Measurements from ENCODE around the gene PSMF1. TPM values are rescaled to one million over a fixed set of nuclear protein-coding genes. Genes with fewer than 3 reads are reported as not detected.

PSMF1 gene
- total RNA-seq, 1 experiment from 2014 or later = 26.3 TPM

GRCh38 chr20:1112908-1113307 is 5.5 kb upstream of the PSMF1 start:
- H3K79me2 ChIP-seq (ENCODE audit: low read length) = peaks cover 3% of the 10 kb centered on the region; the same call in 1 of the 2 replicates
- H2AFZ ChIP-seq (ENCODE audit: low read length) = no peak overlapping the region
- no peaks in the 10 kb centered on the region for H3K9me3 ChIP-seq (ENCODE audit: low read length)
- H3K4me2 ChIP-seq (ENCODE audit: low read depth, low read length, poor library complexity, severe bottlenecking) = no peak overlapping the region
- no peak overlapping the region for H3K9ac ChIP-seq (ENCODE audit: low read length)
- no peak overlapping the region for H3K27ac ChIP-seq (ENCODE audit: low read length)
- H3K36me3 ChIP-seq (ENCODE audit: insufficient read depth, low read length) = no peaks in the 10 kb centered on the region
- no peak overlapping the region for H3K4me3 ChIP-seq (ENCODE audit: low read length)
- DNase-seq = no peak
- no peaks in the 10 kb centered on the region for H3K9me2 ChIP-seq (replicated peaks; ENCODE audit: insufficient read depth, low read length)
- peaks cover 16% of the 10 kb centered on the region for H3K4me1 ChIP-seq (ENCODE audit: low read length)
- H3K27me3 ChIP-seq (ENCODE audit: low read length) = no peaks in the 10 kb centered on the region
- H4K20me1 ChIP-seq (ENCODE audit: insufficient read depth, low read depth, low read length) = no peaks in the 10 kb centered on the region

- peak overlapping the region; percentile 30; the same call in 1 of the 2 replicates for H3K27ac ChIP-seq (ENCODE audit: low read length)
- H3K9me3 ChIP-seq (ENCODE audit: low read length) = no peaks in the 10 kb centered on the region
- H3K36me3 ChIP-seq (ENCODE audit: insufficient read depth, low read length) = peaks cover 4% of the 10 kb centered on the region; the same call in 1 of the 2 replicates
- peaks cover 8% of the 10 kb centered on the region; the same call in 1 of the 2 replicates for H4K20me1 ChIP-seq (ENCODE audit: insufficient read depth, low read depth, low read length)
- H3K27me3 ChIP-seq (ENCODE audit: low read length) = no peaks in the 10 kb centered on the region
- H2AFZ ChIP-seq (ENCODE audit: low read length) = peak overlapping the region; percentile 85
- H3K79me2 ChIP-seq (ENCODE audit: low read length) = peaks cover 50% of the 10 kb centered on the region
- peaks cover 46% of the 10 kb centered on the region for H3K4me1 ChIP-seq (ENCODE audit: low read length)
- no peak for DNase-seq
- no peaks in the 10 kb centered on the region for H3K9me2 ChIP-seq (replicated peaks; ENCODE audit: insufficient read depth, low read length)
- H3K4me2 ChIP-seq (ENCODE audit: low read depth, low read length, poor library complexity, severe bottlenecking) = peak overlapping the region; percentile 97
- H3K4me3 ChIP-seq (ENCODE audit: low read length) = peak overlapping the region; percentile 90
- H3K9ac ChIP-seq (ENCODE audit: low read length) = peak overlapping the region; percentile 84
These were observed 432 bp upstream of the PSMF1 start for GRCh38 chr20:1118004-1118335.

GRCh38 chr20:1119128-1119505 is 715 bp downstream of the PSMF1 start:
- DNase-seq = peak; percentile 48
- peak overlapping the region; percentile 93 for H3K4me2 ChIP-seq (ENCODE audit: low read depth, low read length, poor library complexity, severe bottlenecking)
- peak overlapping the region; percentile 87 for H3K9ac ChIP-seq (ENCODE audit: low read length)
- no peaks in the 10 kb centered on the region for H3K9me3 ChIP-seq (ENCODE audit: low read length)
- no peaks in the 10 kb centered on the region for H3K27me3 ChIP-seq (ENCODE audit: low read length)
- H3K4me1 ChIP-seq (ENCODE audit: low read length) = peaks cover 43% of the 10 kb centered on the region
- no peak overlapping the region for H2AFZ ChIP-seq (ENCODE audit: low read length)
- peaks cover 13% of the 10 kb centered on the region; the same call in 1 of the 2 replicates for H3K36me3 ChIP-seq (ENCODE audit: insufficient read depth, low read length)
- peak overlapping the region; percentile 60; the same call in 1 of the 2 replicates for H3K27ac ChIP-seq (ENCODE audit: low read length)
- no peaks in the 10 kb centered on the region for H3K9me2 ChIP-seq (replicated peaks; ENCODE audit: insufficient read depth, low read length)
- peak overlapping the region; percentile 90 for H3K4me3 ChIP-seq (ENCODE audit: low read length)
- H3K79me2 ChIP-seq (ENCODE audit: low read length) = peaks cover 62% of the 10 kb centered on the region
- H4K20me1 ChIP-seq (ENCODE audit: insufficient read depth, low read depth, low read length) = peaks cover 8% of the 10 kb centered on the region; the same call in 1 of the 2 replicates

- Histone ChIP-seq H3K27ac (ENCODE audit: low read length) (no peak overlapping the region), H3K9ac (ENCODE audit: low read length) (peak overlapping the region; percentile 87), H4K20me1 (ENCODE audit: insufficient read depth, low read depth, low read length) (peaks cover 8% of the 10 kb centered on the region; the same call in 1 of the 2 replicates), H3K4me2 (ENCODE audit: low read depth, low read length, poor library complexity, severe bottlenecking) (peak overlapping the region; percentile 93), H2AFZ (ENCODE audit: low read length) (no peak overlapping the region), H3K4me3 (ENCODE audit: low read length) (peak overlapping the region; percentile 90), H3K9me3 (ENCODE audit: low read length) (no peaks in the 10 kb centered on the region), H3K27me3 (ENCODE audit: low read length) (no peaks in the 10 kb centered on the region), H3K9me2 (replicated peaks; ENCODE audit: insufficient read depth, low read length) (no peaks in the 10 kb centered on the region), H3K4me1 (ENCODE audit: low read length) (peaks cover 41% of the 10 kb centered on the region), H3K36me3 (ENCODE audit: insufficient read depth, low read length) (peaks cover 15% of the 10 kb centered on the region; the same call in 1 of the 2 replicates), H3K79me2 (ENCODE audit: low read length) (peaks cover 66% of the 10 kb centered on the region)
- DNase-seq = no peak
These were observed 1.1 kb downstream of the PSMF1 start for GRCh38 chr20:1119524-1119923.

GRCh38 chr20:1121429-1121828 is 3.0 kb downstream of the PSMF1 start:
- Histone ChIP-seq H3K4me2 (ENCODE audit: low read depth, low read length, poor library complexity, severe bottlenecking) (peak overlapping the region; percentile 93), H3K4me3 (ENCODE audit: low read length) (peak overlapping the region; percentile 42; the same call in 1 of the 2 replicates), H3K36me3 (ENCODE audit: insufficient read depth, low read length) (peaks cover 31% of the 10 kb centered on the region; the same call in 1 of the 2 replicates), H3K4me1 (ENCODE audit: low read length) (peaks cover 35% of the 10 kb centered on the region), H3K9ac (ENCODE audit: low read length) (peak overlapping the region; percentile 28; the same call in 1 of the 2 replicates), H3K27ac (ENCODE audit: low read length) (peak overlapping the region; percentile 52), H3K9me3 (ENCODE audit: low read length) (no peaks in the 10 kb centered on the region), H3K79me2 (ENCODE audit: low read length) (peaks cover 82% of the 10 kb centered on the region), H3K9me2 (replicated peaks; ENCODE audit: insufficient read depth, low read length) (no peaks in the 10 kb centered on the region), H4K20me1 (ENCODE audit: insufficient read depth, low read depth, low read length) (peaks cover 8% of the 10 kb centered on the region; the same call in 1 of the 2 replicates), H2AFZ (ENCODE audit: low read length) (no peak overlapping the region), H3K27me3 (ENCODE audit: low read length) (no peaks in the 10 kb centered on the region)
- DNase-seq = no peak

- Histone ChIP-seq H3K27ac (ENCODE audit: low read length) (no peak overlapping the region), H4K20me1 (ENCODE audit: insufficient read depth, low read depth, low read length) (peaks cover 8% of the 10 kb centered on the region; the same call in 1 of the 2 replicates), H2AFZ (ENCODE audit: low read length) (no peak overlapping the region), H3K36me3 (ENCODE audit: insufficient read depth, low read length) (peaks cover 40% of the 10 kb centered on the region; the same call in 1 of the 2 replicates), H3K4me3 (ENCODE audit: low read length) (no peak overlapping the region), H3K4me2 (ENCODE audit: low read depth, low read length, poor library complexity, severe bottlenecking) (no peak overlapping the region), H3K27me3 (ENCODE audit: low read length) (no peaks in the 10 kb centered on the region), H3K79me2 (ENCODE audit: low read length) (peaks cover 88% of the 10 kb centered on the region), H3K9me3 (ENCODE audit: low read length) (no peaks in the 10 kb centered on the region), H3K4me1 (ENCODE audit: low read length) (peaks cover 32% of the 10 kb centered on the region), H3K9ac (ENCODE audit: low read length) (no peak overlapping the region), H3K9me2 (replicated peaks; ENCODE audit: insufficient read depth, low read length) (no peaks in the 10 kb centered on the region)
- no peak for DNase-seq
These were observed 4.2 kb downstream of the PSMF1 start for GRCh38 chr20:1122388-1123315.

- H3K79me2 ChIP-seq (ENCODE audit: low read length) = peaks cover 81% of the 10 kb centered on the region
- peaks cover 44% of the 10 kb centered on the region; the same call in 1 of the 2 replicates for H3K36me3 ChIP-seq (ENCODE audit: insufficient read depth, low read length)
- peaks cover 8% of the 10 kb centered on the region; the same call in 1 of the 2 replicates for H4K20me1 ChIP-seq (ENCODE audit: insufficient read depth, low read depth, low read length)
- H2AFZ ChIP-seq (ENCODE audit: low read length) = no peak overlapping the region
- peaks cover 28% of the 10 kb centered on the region for H3K4me1 ChIP-seq (ENCODE audit: low read length)
- no peaks in the 10 kb centered on the region for H3K9me2 ChIP-seq (replicated peaks; ENCODE audit: insufficient read depth, low read length)
- no peaks in the 10 kb centered on the region for H3K9me3 ChIP-seq (ENCODE audit: low read length)
- no peak overlapping the region for H3K4me3 ChIP-seq (ENCODE audit: low read length)
- no peak overlapping the region for H3K27ac ChIP-seq (ENCODE audit: low read length)
- H3K4me2 ChIP-seq (ENCODE audit: low read depth, low read length, poor library complexity, severe bottlenecking) = no peak overlapping the region
- H3K9ac ChIP-seq (ENCODE audit: low read length) = no peak overlapping the region
- DNase-seq = no peak
- H3K27me3 ChIP-seq (ENCODE audit: low read length) = no peaks in the 10 kb centered on the region
These were observed 5.3 kb downstream of the PSMF1 start for GRCh38 chr20:1123666-1124065.

- no peak for DNase-seq
- H3K79me2 ChIP-seq (ENCODE audit: low read length) = peaks cover 75% of the 10 kb centered on the region
- H3K4me1 ChIP-seq (ENCODE audit: low read length) = peaks cover 26% of the 10 kb centered on the region
- H3K27ac ChIP-seq (ENCODE audit: low read length) = no peak overlapping the region
- no peak overlapping the region for H2AFZ ChIP-seq (ENCODE audit: low read length)
- H3K9me3 ChIP-seq (ENCODE audit: low read length) = no peaks in the 10 kb centered on the region
- no peaks in the 10 kb centered on the region for H3K9me2 ChIP-seq (replicated peaks; ENCODE audit: insufficient read depth, low read length)
- H3K36me3 ChIP-seq (ENCODE audit: insufficient read depth, low read length) = peaks cover 48% of the 10 kb centered on the region
- H3K4me3 ChIP-seq (ENCODE audit: low read length) = no peak overlapping the region
- H3K9ac ChIP-seq (ENCODE audit: low read length) = no peak overlapping the region
- H3K4me2 ChIP-seq (ENCODE audit: low read depth, low read length, poor library complexity, severe bottlenecking) = no peak overlapping the region
- peaks cover 4% of the 10 kb centered on the region; the same call in 1 of the 2 replicates for H4K20me1 ChIP-seq (ENCODE audit: insufficient read depth, low read depth, low read length)
- no peaks in the 10 kb centered on the region for H3K27me3 ChIP-seq (ENCODE audit: low read length)
These were observed 6.0 kb downstream of the PSMF1 start for GRCh38 chr20:1124421-1124820.
